ENCODE data around the gene EPM2A.

EPM2A gene

GRCh38 chr6:145681965-145682364 is 53.4 kb downstream of the EPM2A start:
- Histone ChIP-seq H3F3A (ENCODE audit: control insufficient read depth, insufficient read depth) (no peaks in the 10 kb centered on the region), H3K4me3 (ENCODE audit: low read length) (no peak overlapping the region), H3K36me3 (ENCODE audit: control insufficient read depth, low read length) (peaks cover 43% of the 10 kb centered on the region), H3K79me2 (ENCODE audit: control insufficient read depth, low read length) (no peaks in the 10 kb centered on the region), H3K9me2 (replicated peaks; ENCODE audit: control insufficient read depth, low read length) (no peaks in the 10 kb centered on the region), H3K27ac (ENCODE audit: low read depth, low read length) (no peak overlapping the region), H3K9me3 (ENCODE audit: control insufficient read depth, insufficient read depth, low read length) (no peaks in the 10 kb centered on the region), H3K4me1 (ENCODE audit: control insufficient read depth, low read length) (no peaks in the 10 kb centered on the region), H3K4me2 (ENCODE audit: low read length) (no peak overlapping the region), H3K27me3 (ENCODE audit: control insufficient read depth, low read length) (no peaks in the 10 kb centered on the region), H4K20me1 (ENCODE audit: control insufficient read depth, insufficient read depth, low read depth, low read length) (no peaks in the 10 kb centered on the region)
- TF ChIP-seq CTCF (IDR thresholded peaks at IDR 0.05; ENCODE audit: low read depth, low read length, poor library complexity, severe bottlenecking) (no peak), EZH2phosphoT487 (IDR thresholded peaks at IDR 0.05; ENCODE audit: borderline replicate concordance, low read length) (no peak)

GRCh38 chr6:145673504-145673903 is 61.8 kb downstream of the EPM2A start:
- no peak overlapping the region for H3K4me2 ChIP-seq (ENCODE audit: low read length)
- peaks cover 19% of the 10 kb centered on the region for H3K36me3 ChIP-seq (ENCODE audit: control insufficient read depth, low read length)
- no peaks in the 10 kb centered on the region for H3K4me1 ChIP-seq (ENCODE audit: control insufficient read depth, low read length)
- no peaks in the 10 kb centered on the region for H4K20me1 ChIP-seq (ENCODE audit: control insufficient read depth, insufficient read depth, low read depth, low read length)
- H3K27ac ChIP-seq (ENCODE audit: low read depth, low read length), result no peak overlapping the region
- no peaks in the 10 kb centered on the region for H3K27me3 ChIP-seq (ENCODE audit: control insufficient read depth, low read length)
- no peaks in the 10 kb centered on the region for H3K9me3 ChIP-seq (ENCODE audit: control insufficient read depth, insufficient read depth, low read length)
- H3K9me2 ChIP-seq (replicated peaks; ENCODE audit: control insufficient read depth, low read length), result no peaks in the 10 kb centered on the region
- H3K79me2 ChIP-seq (ENCODE audit: control insufficient read depth, low read length), result no peaks in the 10 kb centered on the region
- no peak overlapping the region for H3K4me3 ChIP-seq (ENCODE audit: low read length)
- H3F3A ChIP-seq (ENCODE audit: control insufficient read depth, insufficient read depth), result no peaks in the 10 kb centered on the region
- TF ChIP-seq EZH2phosphoT487 (IDR thresholded peaks at IDR 0.05; ENCODE audit: borderline replicate concordance, low read length), result no peak
- TF ChIP-seq CTCF (IDR thresholded peaks at IDR 0.05; ENCODE audit: low read depth, low read length, poor library complexity, severe bottlenecking), result no peak

- H3K4me2 ChIP-seq (ENCODE audit: low read length), result no peak overlapping the region
- H3K27ac ChIP-seq (ENCODE audit: low read depth, low read length), result no peak overlapping the region
- TF ChIP-seq CTCF (IDR thresholded peaks at IDR 0.05; ENCODE audit: low read depth, low read length, poor library complexity, severe bottlenecking) (no peak), EZH2phosphoT487 (IDR thresholded peaks at IDR 0.05; ENCODE audit: borderline replicate concordance, low read length) (no peak)
Measured at GRCh38 chr6:145670311-145670710, 65.0 kb downstream of the EPM2A start.

GRCh38 chr6:145669627-145670034 is 65.7 kb downstream of the EPM2A start:
- no peaks in the 10 kb centered on the region for H3K27me3 ChIP-seq (ENCODE audit: control insufficient read depth, low read length)
- H3K9me2 ChIP-seq (replicated peaks; ENCODE audit: control insufficient read depth, low read length), result no peaks in the 10 kb centered on the region
- no peaks in the 10 kb centered on the region for H3K79me2 ChIP-seq (ENCODE audit: control insufficient read depth, low read length)
- no peaks in the 10 kb centered on the region for H3F3A ChIP-seq (ENCODE audit: control insufficient read depth, insufficient read depth)
- TF ChIP-seq CTCF (IDR thresholded peaks at IDR 0.05; ENCODE audit: low read depth, low read length, poor library complexity, severe bottlenecking) (no peak), EZH2phosphoT487 (IDR thresholded peaks at IDR 0.05; ENCODE audit: borderline replicate concordance, low read length) (no peak)
- no peak overlapping the region for H3K27ac ChIP-seq (ENCODE audit: low read depth, low read length)
- H3K4me1 ChIP-seq (ENCODE audit: control insufficient read depth, low read length), result no peaks in the 10 kb centered on the region
- no peak overlapping the region for H3K4me2 ChIP-seq (ENCODE audit: low read length)
- no peak overlapping the region for H3K4me3 ChIP-seq (ENCODE audit: low read length)
- H3K36me3 ChIP-seq (ENCODE audit: control insufficient read depth, low read length), result peaks cover 19% of the 10 kb centered on the region
- H3K9me3 ChIP-seq (ENCODE audit: control insufficient read depth, insufficient read depth, low read length), result no peaks in the 10 kb centered on the region
- H4K20me1 ChIP-seq (ENCODE audit: control insufficient read depth, insufficient read depth, low read depth, low read length), result no peaks in the 10 kb centered on the region

More at GRCh38 chr6:145670311-145670710, 65.0 kb downstream of the EPM2A start:
- Histone ChIP-seq H3K9me2 (replicated peaks; ENCODE audit: control insufficient read depth, low read length) (no peaks in the 10 kb centered on the region), H3F3A (ENCODE audit: control insufficient read depth, insufficient read depth) (no peaks in the 10 kb centered on the region), H3K4me1 (ENCODE audit: control insufficient read depth, low read length) (no peaks in the 10 kb centered on the region), H3K4me3 (ENCODE audit: low read length) (no peak overlapping the region), H3K9me3 (ENCODE audit: control insufficient read depth, insufficient read depth, low read length) (no peaks in the 10 kb centered on the region), H3K36me3 (ENCODE audit: control insufficient read depth, low read length) (peaks cover 19% of the 10 kb centered on the region), H3K27me3 (ENCODE audit: control insufficient read depth, low read length) (no peaks in the 10 kb centered on the region), H4K20me1 (ENCODE audit: control insufficient read depth, insufficient read depth, low read depth, low read length) (no peaks in the 10 kb centered on the region), H3K79me2 (ENCODE audit: control insufficient read depth, low read length) (no peaks in the 10 kb centered on the region)

All from DOHH2 (cell line).